ENCODE measurements around the gene ELOF1. TPM values are rescaled to one million over a fixed set of nuclear protein-coding genes. Genes with fewer than 3 reads are reported as not detected.

ELOF1 gene
- total RNA-seq, 1 experiment from 2014 or later, result 34.5 TPM

DNA sequence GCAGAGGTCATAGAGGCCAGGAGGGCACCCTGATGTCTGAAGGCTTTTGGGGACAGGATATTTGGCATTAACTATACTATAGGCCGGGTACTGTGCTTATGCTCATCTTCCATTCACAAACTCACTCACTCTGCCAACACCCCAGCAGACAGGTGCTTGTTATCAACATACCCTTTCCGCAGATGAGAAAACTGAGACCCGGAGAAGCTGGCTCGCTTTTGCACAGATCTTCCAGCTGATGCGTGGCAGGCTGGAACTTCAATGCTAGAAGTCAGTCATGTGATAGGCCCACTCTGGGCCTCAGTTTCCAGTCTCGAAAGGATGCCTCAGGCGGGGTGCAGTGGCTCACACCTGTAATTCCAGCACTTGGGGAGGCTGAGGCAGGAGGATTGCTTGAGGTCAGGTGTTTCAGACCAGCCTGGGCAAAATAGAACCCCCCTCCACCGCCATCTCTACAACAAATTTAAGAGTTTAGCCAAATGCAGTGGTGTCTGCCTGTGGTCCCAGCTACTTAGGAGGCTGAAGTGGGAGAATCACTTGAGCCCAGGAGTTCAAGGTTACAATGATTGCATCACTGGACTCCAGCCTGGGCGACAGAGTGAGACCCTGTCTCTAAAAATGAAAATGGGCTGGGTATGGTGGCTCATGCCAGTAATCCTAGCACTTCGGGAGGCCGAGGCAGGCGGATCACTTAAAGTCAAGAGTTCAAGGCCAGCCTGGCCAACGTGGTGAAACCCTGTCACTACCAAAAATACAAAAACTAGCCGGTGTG, 10.9 kb downstream of the ELOF1 start:
- DNase-seq (ENCODE audit: low read depth, low spot score), result no peak
- in situ Hi-C loops (cut with HindIII; ENCODE audit: low pct_unique_long_range_greater_than_20kb, low sequenced_read_pairs), result no loop called here

DNA sequence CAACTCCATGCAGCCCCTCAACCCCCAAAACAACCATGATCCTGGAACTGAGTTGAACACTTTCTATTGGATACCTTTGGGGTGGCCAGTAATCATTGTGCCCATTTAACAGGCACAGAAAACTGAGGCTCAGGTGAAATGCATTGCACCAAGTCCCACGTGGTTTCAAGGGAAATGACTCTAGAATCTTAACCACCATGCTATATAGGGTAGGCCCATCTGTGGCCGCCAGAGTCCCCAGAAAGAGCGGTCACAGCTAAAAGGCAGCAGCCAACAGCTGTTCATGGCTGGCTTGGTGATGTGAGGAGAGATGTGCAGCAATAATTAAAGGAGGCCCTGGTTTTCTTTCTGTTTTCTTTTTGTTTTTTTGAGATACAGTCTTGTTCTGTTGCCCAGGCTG, 17.8 kb downstream of the ELOF1 start:
- no peak for DNase-seq (ENCODE audit: low read depth, low spot score)
- in situ Hi-C loops (cut with HindIII; ENCODE audit: low pct_unique_long_range_greater_than_20kb, low sequenced_read_pairs), result no loop called here

DNA sequence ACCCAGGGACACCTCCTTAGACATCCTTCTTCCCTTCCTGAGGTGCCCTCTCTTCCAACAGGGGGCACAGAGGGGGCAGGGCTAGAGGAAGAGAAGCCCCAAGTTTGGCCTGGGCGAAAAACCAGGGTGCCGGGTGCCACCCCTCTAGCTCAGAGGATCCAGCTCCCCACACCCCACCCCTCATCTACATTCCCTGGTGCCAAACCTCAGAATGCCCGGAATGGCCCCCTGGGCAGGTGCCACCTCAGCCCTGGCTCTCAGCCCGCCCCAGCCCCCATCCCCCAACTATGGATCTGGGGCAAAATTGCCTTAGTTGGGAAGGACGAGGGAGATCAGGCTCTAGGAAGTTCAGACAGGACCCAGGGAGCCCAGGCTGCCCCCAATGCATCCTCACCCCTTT, 18.4 kb downstream of the ELOF1 start:
- no peak for DNase-seq (ENCODE audit: low read depth, low spot score)
- in situ Hi-C loops (cut with HindIII; ENCODE audit: low pct_unique_long_range_greater_than_20kb, low sequenced_read_pairs), result no loop called here

- no peak for DNase-seq (ENCODE audit: low read depth, low spot score)
- in situ Hi-C loops (cut with HindIII; ENCODE audit: low pct_unique_long_range_greater_than_20kb, low sequenced_read_pairs), result no loop called here
Measured at GRCh38 chr19:11539495-11540365, 19.3 kb downstream of the ELOF1 start.

- in situ Hi-C loops (cut with HindIII; ENCODE audit: low pct_unique_long_range_greater_than_20kb, low sequenced_read_pairs), result no loop called here
- no peak for DNase-seq (ENCODE audit: low read depth, low spot score)
Measured at GRCh38 chr19:11538232-11539036, 20.6 kb downstream of the ELOF1 start, which contains the start of gene CNN1. CNN1 (plus strand) TSS chr19:11538851; CDS start chr19:11538928, 77 bp downstream.

DNA sequence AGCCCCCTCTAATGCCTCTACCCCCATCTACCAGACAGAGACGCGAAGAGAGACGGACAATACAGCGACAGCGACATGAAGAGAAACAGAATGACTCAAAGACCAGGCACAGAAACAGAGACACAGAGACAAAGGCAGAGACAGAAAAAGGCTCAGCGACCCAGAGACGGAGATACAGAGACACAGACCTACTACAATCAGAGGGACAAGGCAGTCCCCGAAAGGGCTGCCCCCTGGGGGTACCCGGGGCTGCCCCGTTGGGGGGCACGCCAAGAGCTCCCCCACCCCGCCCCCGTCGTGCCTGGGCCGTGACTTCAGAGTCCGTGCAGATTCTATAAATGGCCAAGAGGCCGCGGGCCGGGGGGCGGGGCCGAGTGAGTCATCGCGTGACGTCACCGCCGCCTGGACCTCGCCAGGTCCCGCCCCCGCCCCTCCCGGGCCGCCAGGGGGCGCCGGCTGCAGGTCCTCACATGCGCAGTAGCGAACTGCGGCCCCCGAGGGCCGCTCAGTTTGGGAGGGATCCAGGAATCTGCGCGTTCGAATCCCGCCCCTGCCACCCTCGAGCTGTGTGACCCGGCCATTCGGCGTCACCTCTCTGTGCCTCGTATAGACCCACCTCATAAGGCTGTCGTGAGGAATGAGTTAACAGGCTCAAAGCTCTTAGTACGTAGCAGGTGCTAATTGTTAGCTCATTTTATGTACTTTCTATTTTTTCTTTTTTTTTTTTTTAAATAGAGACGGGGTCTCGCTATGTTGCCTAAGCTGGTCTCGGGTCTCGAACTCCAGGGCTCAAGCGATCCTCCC, 23.0 kb downstream of the ELOF1 start:
- in situ Hi-C loops (cut with HindIII; ENCODE audit: low pct_unique_long_range_greater_than_20kb, low sequenced_read_pairs), result no loop called here
- peak; percentile 80 for DNase-seq (ENCODE audit: low read depth, low spot score)

DNA sequence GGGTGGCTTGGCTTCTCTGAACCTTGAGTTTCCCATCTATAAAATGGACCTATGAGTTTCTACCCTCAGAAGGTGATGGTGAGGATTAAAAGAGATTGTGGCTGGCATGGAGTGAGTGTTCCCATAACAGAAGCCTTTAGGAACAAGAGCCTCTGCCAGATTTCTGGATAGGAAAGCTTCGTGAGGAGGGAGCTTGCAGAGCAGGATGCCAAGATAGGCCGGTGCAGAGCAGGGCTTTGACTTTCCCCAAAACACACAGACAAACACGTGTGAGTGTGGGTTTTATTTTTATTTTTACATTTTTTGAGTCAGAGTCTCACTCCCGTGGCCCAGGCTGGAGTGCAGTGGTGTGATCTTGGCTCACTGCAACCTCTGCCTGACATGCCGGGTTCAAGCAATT, 24.1 kb downstream of the ELOF1 start:
- DNase-seq (ENCODE audit: low read depth, low spot score), result no peak
- in situ Hi-C loops (cut with HindIII; ENCODE audit: low pct_unique_long_range_greater_than_20kb, low sequenced_read_pairs), result no loop called here

DNA sequence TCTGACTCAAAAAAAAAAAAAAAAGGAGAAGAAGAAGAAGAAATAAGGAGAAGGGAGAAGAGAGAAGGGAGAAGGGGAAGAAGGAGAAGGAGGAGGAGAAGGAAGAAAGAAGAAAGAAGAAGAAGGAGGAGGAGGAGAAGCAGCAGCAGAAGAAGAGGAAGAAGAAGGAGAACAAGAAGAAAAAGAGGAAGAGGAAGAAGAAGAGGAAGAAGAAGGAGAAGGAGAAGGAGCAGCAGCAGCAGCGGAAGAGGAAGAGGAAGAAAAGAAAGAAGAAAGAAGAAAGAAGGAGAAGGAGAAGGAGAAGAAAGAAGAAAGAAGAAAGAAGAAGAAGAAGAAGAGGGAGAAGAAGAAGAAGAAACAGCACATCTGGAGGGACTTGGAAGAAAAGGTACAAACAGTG, 24.5 kb downstream of the ELOF1 start:
- in situ Hi-C loops (cut with HindIII; ENCODE audit: low pct_unique_long_range_greater_than_20kb, low sequenced_read_pairs), result no loop called here
- no peak for DNase-seq (ENCODE audit: low read depth, low spot score)

GRCh38 chr19:11530432-11530831, 28.6 kb downstream of the ELOF1 start:
- DNase-seq (ENCODE audit: low read depth, low spot score), result peak; percentile 97
- in situ Hi-C loops (cut with HindIII; ENCODE audit: low pct_unique_long_range_greater_than_20kb, low sequenced_read_pairs), result no loop called here

- in situ Hi-C loops (cut with HindIII; ENCODE audit: low pct_unique_long_range_greater_than_20kb, low sequenced_read_pairs), result no loop called here
- DNase-seq (ENCODE audit: low read depth, low spot score), result peak; percentile 97
Measured at GRCh38 chr19:11528551-11529341, 30.3 kb downstream of the ELOF1 start, which contains the start of gene ECSIT. ECSIT (minus strand) TSS chr19:11529134; CDS start chr19:11519170, 9,964 bp downstream.

DNA sequence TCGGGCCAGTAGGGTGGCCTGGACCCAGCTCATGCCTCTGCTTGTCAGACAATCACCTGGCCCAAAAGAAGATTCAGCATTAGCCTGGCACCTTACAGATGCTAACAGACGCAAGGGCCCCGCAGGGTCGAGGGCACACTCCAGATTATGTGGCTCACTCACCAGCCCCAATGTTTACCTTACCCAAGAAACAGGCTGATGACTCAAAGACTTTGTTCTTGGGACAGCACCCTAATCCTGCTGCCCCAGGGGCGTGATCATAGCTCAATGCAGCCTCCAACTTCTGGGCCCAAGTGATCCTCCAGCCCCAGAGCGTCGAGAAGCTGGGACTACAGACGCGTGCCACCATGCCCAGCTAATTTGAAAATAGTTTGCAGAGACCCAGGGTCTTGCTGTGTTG, 39.9 kb downstream of the ELOF1 start:
- in situ Hi-C loops (cut with HindIII; ENCODE audit: low pct_unique_long_range_greater_than_20kb, low sequenced_read_pairs), result no loop called here
- DNase-seq (ENCODE audit: low read depth, low spot score), result no peak

GRCh38 chr19:11513946-11514345, 45.1 kb downstream of the ELOF1 start:
- in situ Hi-C loops (cut with HindIII; ENCODE audit: low pct_unique_long_range_greater_than_20kb, low sequenced_read_pairs), result no loop called here
- no peak for DNase-seq (ENCODE audit: low read depth, low spot score)

- in situ Hi-C loops (cut with HindIII; ENCODE audit: low pct_unique_long_range_greater_than_20kb, low sequenced_read_pairs), result no loop called here
- DNase-seq (ENCODE audit: low read depth, low spot score), result no peak
Measured at GRCh38 chr19:11510444-11510843, 48.6 kb downstream of the ELOF1 start.

DNA sequence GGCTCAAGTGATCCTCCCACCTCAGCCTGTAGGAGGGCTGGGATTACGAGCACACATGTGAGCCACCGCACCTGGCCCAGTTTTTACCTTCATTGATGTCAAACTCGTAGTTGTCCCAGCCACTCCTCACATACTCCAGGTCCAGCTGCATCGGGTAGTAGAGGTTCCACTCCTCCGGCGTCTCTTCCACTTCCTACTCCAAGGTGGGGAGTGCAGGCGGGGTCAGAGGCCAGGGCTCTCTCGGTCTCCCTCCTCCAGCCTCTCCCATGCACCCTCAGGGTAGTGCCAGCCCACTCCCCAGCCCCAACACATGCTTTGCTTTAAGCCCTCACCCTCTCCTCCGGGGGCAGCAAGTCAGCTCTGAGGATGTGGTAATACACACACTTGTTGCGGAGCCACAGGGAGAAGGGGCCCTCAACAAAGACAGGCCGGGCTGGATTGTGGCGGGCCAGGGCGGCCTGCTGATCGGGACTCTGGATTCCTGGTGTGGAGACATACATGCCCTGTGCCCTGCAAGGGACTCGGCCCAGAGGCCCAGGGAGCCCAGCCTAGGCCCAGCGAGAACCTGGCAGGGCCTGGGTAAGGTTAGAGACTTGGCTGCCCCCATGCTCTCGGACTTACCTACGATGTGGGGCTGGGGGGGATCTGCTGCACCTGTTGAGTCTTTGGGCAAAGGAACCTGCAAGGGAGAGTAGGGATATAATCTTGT, 51.5 kb downstream of the ELOF1 start:
- DNase-seq (ENCODE audit: low read depth, low spot score), result no peak
- in situ Hi-C loops (cut with HindIII; ENCODE audit: low pct_unique_long_range_greater_than_20kb, low sequenced_read_pairs), result no loop called here

GRCh38 chr19:11506967-11507366, 52.1 kb downstream of the ELOF1 start:
- in situ Hi-C loops (cut with HindIII; ENCODE audit: low pct_unique_long_range_greater_than_20kb, low sequenced_read_pairs), result no loop called here
- DNase-seq (ENCODE audit: low read depth, low spot score), result no peak

DNA sequence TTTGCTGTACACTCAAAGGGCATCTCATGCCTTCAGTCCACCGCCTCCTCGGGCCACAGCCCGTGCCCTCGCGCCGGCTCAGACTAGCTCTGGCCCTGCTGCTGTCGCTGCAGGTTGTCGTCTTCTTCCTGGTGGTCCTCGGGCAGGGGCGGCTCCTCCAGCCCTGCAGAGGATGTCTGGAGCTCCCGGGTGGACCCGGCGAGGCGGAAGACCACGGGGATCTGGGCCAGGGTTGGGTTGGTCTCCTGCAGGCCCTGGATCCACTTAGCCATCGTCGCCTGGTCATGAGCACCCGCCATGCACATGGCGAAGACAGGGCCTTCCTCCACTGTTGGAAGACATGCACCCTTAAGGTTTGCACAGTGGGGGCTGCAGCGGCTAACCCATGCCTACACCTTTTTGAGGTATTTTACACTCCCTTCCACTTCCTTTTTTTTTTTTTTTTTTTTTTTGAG, 52.9 kb downstream of the ELOF1 start:
- DNase-seq (ENCODE audit: low read depth, low spot score), result no peak
- in situ Hi-C loops (cut with HindIII; ENCODE audit: low pct_unique_long_range_greater_than_20kb, low sequenced_read_pairs), result no loop called here

Measured in SK-MEL-5 (cell line).